Measurements from ENCODE around the gene USP49. TPM values are rescaled to one million over a fixed set of nuclear protein-coding genes. Genes with fewer than 3 reads are reported as not detected.

Gene USP49
- total RNA-seq, 1 experiment from 2014 or later = 3.6 TPM

DNA sequence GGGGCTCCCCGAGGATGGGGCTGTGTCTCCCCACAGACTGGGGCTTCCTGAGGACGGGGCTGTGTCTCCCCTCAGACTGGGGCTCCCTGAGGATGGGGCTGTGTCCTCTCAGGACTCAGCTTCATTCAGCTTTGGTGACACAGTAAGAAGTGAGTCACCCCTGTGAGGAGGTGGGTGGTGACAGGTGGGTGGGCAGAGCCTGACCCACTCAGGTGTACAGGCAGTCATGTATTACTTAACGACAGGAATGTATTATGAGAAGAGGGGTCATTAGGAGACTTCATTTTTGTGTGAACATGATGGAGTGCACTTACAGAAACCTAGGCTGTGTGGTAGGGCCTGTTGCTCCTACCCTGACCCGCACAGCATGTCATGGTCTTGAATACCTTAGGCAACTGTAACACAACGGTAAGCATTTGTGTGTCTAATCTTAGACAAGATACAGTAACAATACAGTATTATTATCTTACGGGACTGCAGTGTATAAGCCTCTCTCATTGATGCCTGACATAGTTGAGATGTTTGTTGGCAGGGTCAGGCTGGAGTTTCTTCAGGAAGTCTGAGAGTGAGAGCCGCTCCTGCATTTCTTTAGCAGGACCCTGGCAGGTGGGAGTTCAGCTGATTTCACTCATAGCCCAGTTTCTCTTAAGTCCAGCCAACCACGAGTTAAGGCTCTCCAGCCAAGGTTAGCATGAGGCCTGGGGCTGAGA lies 137.1 kb downstream of the USP49 start:
- no peak for DNase-seq (ENCODE audit: low read depth)

DNA sequence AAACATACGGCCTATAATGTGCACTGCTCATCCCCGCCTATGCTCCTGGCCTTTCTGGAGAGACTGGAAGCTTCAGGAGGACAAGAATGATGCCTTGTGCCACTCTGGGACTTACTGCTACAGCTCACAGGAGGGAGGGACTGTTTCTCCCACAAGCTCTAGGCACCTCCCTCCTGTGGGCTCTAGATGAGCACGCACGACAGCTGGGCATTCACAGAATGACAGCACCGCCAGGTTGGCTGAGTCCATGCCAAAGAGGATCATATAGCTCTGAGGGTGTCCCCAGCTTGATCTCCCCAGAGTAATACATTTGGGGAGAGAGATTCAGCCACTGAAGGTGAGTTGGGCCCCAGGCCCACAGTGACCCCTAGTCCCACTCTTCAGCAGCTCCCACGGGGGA lies 137.9 kb downstream of the USP49 start:
- no peak for DNase-seq (ENCODE audit: low read depth)

DNA sequence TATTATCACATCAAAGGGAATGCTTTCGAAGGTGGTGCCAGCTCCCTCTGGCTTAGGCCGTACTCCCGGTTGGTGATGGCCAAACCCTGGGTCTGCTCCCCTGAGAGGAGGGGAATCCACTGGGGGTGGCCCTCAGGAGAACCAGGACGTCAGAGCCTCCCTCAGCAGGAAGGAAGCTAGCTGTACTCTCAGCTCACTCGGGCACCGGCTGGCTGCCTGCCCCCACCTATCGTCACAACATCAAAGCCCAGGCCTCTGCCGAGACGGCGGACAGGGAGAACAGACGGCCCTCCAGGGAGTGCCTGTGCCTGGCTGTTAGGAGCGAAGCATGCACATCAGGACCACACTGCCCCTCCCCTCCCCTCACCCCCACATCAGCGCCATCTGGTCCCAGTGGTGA lies 138.8 kb downstream of the USP49 start:
- no peak for DNase-seq (ENCODE audit: low read depth)

DNA sequence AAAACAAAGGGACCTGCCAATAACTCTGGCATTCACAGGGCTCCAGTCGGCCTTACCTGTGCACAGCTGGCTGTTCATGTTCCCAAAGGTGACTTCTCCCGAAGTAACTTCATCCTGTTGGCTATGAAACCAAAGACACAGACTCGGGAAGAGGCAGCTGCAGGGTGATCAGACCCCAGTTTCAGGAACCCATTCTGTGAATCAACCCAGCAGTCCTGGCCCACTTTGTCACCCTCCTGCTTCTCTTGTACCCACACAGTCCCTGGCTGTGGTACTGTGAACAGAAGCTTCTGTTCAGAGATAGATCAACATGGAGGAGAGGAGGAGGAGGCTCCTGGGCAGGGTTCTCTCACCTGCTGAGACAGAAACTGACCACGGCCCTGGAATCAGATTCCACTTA lies 139.3 kb downstream of the USP49 start:
- no peak for DNase-seq (ENCODE audit: low read depth)

DNA sequence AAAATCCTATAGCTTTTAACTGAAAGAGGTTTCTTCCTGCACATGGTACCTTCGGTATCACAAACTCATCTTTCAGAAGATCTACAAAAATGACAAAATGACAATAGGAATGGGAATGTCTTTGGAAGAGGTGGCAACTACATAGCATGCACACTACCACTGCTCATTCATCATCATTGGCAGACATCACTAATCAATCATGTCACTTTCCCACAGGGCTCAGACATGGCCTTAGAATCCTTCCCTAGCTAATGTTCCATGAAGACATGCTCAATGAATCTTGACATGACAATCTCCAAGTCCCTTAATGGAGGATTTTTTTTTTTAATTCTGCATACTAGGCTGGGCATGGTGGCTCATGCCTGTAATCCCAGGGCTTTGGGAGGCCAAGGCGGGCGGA lies 144.8 kb downstream of the USP49 start:
- no peak for DNase-seq (ENCODE audit: low read depth)

DNA sequence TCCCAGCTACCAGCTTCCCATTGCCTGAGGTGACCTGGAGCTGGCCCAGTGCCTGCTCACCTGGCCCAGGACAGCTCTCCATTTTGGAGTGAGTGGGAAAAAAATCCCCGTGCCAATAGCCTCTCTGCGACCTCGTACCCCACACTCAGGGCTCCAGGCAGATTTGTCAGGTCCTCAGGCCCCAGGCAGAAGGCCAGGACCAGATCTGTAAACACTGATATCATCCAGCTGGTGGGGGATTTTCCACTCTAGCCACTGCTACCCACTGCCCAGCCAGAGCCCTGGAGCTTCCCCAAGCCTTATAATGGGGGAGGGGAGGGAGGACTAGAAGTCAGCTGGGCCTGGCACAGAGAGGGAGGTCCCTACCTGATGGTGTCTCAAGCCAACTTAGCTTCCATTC lies 146.6 kb downstream of the USP49 start:
- peak; percentile 42 for DNase-seq (ENCODE audit: low read depth)

DNA sequence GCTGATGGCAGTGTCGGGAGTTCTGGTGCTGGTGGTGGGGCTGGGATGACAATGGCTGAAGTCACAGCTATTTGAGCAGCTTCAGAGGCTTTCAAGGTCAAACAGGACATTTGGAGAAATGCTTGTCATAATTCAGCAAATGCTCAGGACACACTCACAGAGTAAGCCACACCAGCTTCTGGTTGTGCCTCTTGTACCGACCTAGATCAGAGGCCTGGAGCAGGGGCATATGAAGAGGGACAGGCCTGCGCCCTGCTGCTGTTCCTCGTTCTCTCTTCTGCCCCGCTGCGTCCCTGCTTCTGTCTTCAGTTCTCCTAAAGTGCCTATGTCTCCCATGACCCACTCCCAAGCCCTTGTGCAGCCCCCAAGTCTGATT lies 147.1 kb downstream of the USP49 start:
- DNase-seq (ENCODE audit: low read depth) = no peak

DNA sequence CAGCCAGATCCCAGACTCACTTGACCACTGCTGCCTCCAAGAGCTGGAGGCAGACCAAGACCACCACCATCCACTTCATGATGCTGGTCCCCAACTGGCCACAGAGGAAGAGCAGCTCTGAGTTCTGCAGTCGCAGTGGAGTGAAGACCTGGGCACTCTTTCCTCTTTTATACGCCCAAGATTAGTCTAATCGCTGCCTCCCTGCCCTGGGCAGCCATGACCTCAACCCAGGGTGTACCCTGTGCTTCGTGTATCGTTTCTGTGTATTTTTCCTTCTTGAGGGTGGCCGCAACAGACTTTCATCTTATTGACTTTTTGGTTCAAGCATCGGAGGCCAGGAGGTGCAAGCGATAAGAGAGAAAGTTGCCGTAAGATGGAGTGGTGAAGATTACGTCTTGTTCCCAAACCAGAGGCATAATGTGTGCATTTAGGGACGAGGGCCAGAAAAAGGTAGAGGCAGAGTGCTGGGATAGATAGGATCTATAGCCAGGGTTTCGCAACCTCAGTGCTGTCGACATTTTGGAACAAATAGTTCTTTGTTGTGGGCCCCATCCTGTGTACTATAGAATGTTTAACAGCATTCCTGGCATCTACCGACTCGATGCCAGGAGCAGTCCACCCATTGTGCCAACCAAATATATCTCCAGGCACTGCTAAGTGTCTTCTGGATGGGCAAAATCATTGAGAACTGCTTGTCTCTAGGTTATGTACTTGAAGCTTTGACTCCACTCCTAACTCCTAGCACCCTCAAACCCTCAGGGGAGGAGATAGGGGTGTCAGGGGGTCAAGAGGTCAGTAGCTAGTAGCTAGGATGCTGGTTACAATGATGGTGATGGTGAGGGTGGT lies 147.7 kb downstream of the USP49 start, which contains the start of gene PGC:
Gene PGC (minus strand): TSS at position 142 of the 846 bp plus-strand sequence. CDS start 63 bp downstream, at position 79.
- DNase-seq (ENCODE audit: low read depth) = no peak

DNA sequence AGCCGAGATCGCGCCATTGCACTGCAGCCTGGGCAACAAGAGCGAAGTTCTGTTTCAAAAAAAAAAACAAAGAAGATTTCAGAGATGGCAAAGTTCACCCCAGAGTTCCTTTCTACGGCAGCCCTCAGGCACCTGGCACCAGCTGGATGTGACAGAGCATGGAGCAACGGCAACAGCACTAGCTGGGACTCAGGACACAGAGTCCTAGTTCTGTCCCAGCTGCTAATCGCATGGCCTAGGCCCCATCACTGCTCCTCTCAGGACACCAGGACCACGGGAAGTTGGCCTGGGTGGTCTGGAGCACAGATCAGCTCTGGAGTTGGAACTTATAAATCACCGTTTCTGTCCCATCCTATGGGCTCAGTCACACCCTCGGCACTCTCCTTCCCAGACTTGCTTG lies 149.1 kb downstream of the USP49 start:
- no peak for DNase-seq (ENCODE audit: low read depth)

DNA sequence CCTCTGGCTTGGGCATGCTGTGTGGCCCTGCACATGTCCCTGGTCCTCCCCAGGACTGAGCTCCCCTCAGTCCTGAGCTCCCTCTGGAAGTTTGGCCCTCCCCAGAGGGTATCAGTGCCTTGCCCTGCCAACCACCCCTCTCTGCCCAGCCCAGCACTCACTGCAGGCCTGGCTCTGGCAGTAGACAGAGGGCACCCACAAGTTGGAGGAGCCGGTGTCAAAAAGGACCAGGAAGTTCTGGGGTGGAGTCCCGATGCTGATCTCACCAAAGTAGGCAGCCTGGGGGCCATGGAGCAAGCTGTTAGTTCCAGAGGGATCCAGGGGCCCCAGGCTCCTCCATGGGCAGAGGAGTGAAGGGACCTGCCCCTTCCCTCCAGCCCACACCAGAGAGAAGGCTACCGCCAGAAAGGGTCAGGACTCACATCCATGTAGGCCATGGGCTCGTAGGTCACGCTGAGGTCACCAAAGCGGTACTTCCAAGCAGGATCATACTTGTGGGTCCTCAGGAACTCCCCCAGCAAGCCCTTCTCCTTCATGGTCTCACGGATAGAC lies 150.9 kb downstream of the USP49 start:
- DNase-seq (ENCODE audit: low read depth) = no peak

DNA sequence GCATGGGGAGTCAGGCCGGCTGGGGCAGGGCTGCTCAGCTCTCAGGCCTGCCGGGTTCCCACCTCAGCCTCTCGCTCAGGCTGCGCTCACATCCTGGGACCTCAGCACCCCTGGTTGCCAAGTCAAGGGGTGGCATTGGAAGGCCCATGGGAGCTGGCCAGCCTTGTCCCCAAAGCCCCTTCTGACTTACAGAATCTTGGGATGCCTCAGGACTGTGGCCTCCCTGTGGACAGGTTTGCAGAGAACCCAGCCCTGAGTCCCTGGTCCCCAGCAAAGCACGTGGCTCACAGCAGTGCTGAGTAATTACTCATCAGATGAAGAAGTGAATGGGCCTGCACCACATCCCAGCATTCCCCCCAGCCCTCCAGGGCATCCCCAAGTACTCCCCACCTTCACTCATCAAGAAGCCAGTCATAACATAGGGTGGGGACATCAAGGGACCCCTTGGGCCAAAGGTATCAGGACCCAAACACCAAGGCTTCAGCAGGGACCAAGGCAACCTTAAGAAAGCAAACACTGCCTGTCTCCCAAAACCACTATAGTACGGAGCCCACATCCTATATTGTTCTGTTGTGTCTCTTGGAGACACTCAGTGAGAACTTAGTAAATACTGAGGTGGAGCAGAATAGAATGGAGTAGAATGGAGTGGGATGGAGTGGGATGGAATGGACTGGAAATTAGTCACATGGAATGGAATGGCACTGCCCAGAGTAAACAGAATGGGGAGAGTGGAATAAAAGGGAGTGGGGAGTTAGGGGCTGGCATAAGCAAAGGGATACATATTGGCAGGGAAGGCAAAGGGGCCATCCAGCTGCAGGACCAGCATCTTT lies 151.6 kb downstream of the USP49 start:
- DNase-seq (ENCODE audit: low read depth) = no peak

DNA sequence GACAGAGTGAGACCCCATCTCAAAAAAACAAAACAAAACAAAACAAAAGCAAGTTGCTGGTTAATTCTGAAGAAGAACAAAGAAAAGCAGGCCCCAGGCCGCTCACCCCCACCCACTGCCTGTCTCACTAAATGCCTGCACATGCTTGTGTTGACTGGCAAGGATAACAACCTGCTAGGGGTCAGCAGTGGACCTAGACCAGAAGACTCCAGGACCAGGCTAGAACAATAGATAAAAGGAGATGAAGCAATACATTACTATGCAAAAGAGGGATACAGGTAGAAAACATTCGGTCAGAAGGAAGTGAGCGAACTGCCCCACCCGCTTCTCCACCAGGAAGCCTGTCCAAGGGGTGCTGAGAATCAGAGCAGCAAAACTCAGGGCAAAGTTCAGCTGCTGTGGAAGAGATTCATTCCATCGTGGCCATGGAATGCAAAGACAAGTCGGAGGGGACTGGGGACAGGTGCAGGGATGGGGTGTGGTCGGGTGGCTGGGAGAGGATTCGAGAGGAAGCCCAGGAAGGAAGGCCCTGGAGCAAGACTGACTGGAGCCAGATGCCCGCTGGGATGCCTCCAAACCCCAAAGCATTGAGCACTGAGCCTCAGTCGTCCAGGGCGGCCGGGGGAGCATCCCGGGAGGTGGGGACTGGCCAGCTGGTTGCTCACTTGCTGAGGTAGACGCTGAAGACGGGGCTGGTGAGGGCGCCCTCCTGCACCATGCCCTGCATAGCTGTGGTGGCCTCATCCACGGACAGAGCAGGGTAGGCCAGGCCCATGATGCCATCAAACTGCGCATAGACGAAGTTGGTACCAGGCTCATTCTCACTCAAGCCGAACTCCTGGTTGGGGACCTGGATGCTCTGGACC lies 153.3 kb downstream of the USP49 start:
- DNase-seq (ENCODE audit: low read depth) = no peak

DNA sequence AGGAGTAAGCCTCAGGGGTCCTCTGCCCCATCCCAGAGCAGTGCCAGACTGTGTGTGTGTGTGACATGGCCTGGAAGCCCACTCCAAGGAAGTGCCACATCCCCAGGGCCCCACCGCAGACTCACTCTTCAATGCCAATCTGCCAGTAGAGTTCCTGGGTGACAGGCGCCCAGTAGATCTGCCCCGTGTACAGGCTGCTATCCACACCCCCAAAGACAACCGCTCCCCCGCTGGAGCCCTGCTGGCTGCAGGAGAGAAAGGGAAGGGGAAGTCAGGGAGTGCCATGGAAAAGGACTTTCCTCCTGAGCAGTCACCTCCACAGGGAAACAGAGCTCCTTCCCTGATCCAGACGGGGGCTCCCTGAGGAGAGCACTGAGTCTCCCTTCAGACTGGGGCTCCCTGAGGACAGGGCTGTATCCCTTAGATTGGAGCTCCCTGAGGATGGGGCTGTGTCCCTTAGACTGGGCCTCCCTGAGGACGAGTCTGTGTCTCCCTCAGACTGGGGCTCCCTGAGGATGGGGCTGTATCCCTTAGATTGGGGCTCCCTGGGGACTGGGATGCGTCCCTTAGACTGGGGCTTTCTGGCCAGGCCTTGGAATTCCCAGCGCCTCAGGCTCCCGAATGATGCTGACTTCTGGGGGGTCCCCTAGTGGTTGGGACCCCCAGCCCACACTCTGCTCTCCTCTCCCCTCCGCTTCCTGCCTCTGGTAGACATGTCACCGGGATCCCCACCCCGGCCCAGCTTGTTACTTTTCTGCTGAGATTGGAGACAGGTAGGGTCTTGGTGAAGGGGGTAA lies 154.6 kb downstream of the USP49 start:
- no peak for DNase-seq (ENCODE audit: low read depth)

Other genes with a start within 250 kb of the USP49 start
- gene TFEB, start 159.8 kb downstream of the USP49 start, total RNA-seq (2014; rRNA removed; shearing (Covaris generic)) = 6.1 and 7.2 TPM in 2 replicates
- not detected in 2 replicates for gene PGC, start 148.0 kb downstream of the USP49 start, total RNA-seq (2014; rRNA removed; shearing (Covaris generic))
- 0.34 and 2.4 TPM in 2 replicates for gene FRS3, start 115.5 kb downstream of the USP49 start, total RNA-seq (2014; rRNA removed; shearing (Covaris generic))
- 0.12 and 0.30 TPM in 2 replicates for gene PRICKLE4, start 114.6 kb downstream of the USP49 start, total RNA-seq (2014; rRNA removed; shearing (Covaris generic))
- gene TOMM6, start 107.7 kb downstream of the USP49 start, total RNA-seq (2014; rRNA removed; shearing (Covaris generic)) = 157 and 167 TPM in 2 replicates
- gene MED20, start 25.8 kb upstream of the USP49 start, total RNA-seq (2014; rRNA removed; shearing (Covaris generic)) = 23.5 and 49.9 TPM in 2 replicates
- gene BYSL, start 26.1 kb upstream of the USP49 start, total RNA-seq (2014; rRNA removed; shearing (Covaris generic)) = 16.0 and 19.2 TPM in 2 replicates
- 141 and 146 TPM in 2 replicates for gene CCND3, start 46.4 kb upstream of the USP49 start, total RNA-seq (2014; rRNA removed; shearing (Covaris generic))
- 23.7 and 29.5 TPM in 2 replicates for gene TAF8, start 155.1 kb upstream of the USP49 start, total RNA-seq (2014; rRNA removed; shearing (Covaris generic))
- gene C6orf132, start 247.2 kb upstream of the USP49 start, total RNA-seq (2014; rRNA removed; shearing (Covaris generic)) = 0.30 and 2.2 TPM in 2 replicates